ENCODE data around the gene HSD17B7. TPM values are rescaled to one million over a fixed set of nuclear protein-coding genes. Genes with fewer than 3 reads are reported as not detected.
A peak's percentile ranks its signal among the peaks of the same experiment; 100 is the strongest.
"Not testable (repeated sequence)": the region's sequence is repeated elsewhere in the genome, so short reads cannot be mapped to it uniquely, and the experiment has no call there.

Gene HSD17B7
- polyA plus RNA-seq, 3 donors, result 11.6 to 15.4 (median 11.9) TPM

DNA sequence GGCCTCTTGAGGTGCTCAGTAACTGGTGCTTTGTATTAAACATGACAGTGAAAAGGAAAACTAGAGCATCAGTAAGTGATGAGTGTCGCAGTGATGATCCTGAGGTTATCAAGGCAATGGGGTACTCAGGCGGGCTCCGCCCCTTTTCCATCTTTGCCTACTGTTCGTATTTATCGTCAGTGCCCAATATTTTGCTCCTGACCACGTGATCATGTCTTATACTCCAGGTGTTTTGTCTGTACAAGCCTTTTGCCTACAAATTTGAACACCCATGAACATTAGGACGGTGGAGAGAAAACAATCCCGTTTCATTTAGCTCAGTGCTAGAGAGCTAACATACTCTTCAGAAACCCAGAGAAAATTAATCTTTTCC is 469 bp downstream of the HSD17B7 start:
- Histone ChIP-seq H3K36me3 (replicated peaks in 1 of 2; ENCODE audit: control insufficient read depth in 1 of 2, insufficient read depth in 2 of 2, low read length in 2 of 2) (peaks cover 0 to 12% of the 10 kb centered on the region in 2 donors), H2AFZ (ENCODE audit: insufficient read depth, low read depth, low read length, poor library complexity, severe bottlenecking) (peak overlapping the region; percentile 56), H3K4me3 (replicated peaks in 1 of 3; ENCODE audit: low read depth in 2 of 3, low read length in 3 of 3) (peak overlapping the region; percentile 53 to 71 (median 53)), H3K27ac (ENCODE audit: low read depth in 1 of 2, low read length in 2 of 2) (peak overlapping the region; percentile 38 to 90), H3K9ac (ENCODE audit: insufficient read depth, low read length, poor library complexity, severe bottlenecking) (peak overlapping the region; percentile 60)
- H4K20me1 ChIP-seq (ENCODE audit: insufficient read depth, low read length); H3K27me3 ChIP-seq (ENCODE audit: control insufficient read depth in 2 of 2, insufficient read depth in 2 of 2, low read length in 2 of 2); intact Hi-C loops (cut with micrococcal nuclease); H3K9me3 Mint-ChIP-seq; H3K9me3 ChIP-seq (replicated peaks in 1 of 2; ENCODE audit: control insufficient read depth in 1 of 2, insufficient read depth in 1 of 2, low read length in 2 of 2); DNase-seq; H3K4me1 ChIP-seq (ENCODE audit: control insufficient read depth in 1 of 2, insufficient read depth in 2 of 2, low read length in 2 of 2); H3K4me1 Mint-ChIP-seq; H3K4me2 ChIP-seq (replicated peaks; ENCODE audit: extremely low read depth, low read length, poor library complexity, severe bottlenecking); H3K27me3 Mint-ChIP-seq (ENCODE audit: low read depth in 3 of 3); H3K79me2 ChIP-seq (ENCODE audit: insufficient read depth, low read length): not testable (repeated sequence)
- Mint-ChIP-seq H3K4me3 (peak overlapping the region; percentile 88 to 91), H3K36me3 (peaks cover 10 to 16% of the 10 kb centered on the region in 2 donors), H3K27ac (peak overlapping the region; percentile 90 to 97 (median 96))
- no CpG with 5 or more reads among the region's 8 CpGs for WGBS (ENCODE audit: insufficient coverage)

DNA sequence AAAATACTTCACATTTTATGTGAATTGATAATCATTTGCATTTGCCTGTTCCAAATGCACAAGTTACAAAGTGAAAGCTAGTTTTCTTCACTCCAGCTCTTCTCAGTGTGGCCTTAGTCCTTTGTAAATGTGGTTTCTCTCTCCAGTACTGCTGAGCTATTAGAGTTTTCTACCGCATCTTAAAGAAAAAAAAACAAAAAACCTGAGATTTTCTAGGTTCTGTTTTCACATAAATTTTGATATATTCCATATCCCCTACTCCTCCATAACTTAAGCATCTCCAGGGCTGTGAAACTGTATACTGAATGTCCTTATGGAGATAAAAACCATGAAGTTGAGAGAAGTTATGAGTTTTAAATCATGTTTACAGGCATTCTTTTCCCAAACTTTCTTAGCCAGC is 3.8 kb downstream of the HSD17B7 start:
- H3K4me1 ChIP-seq (ENCODE audit: control insufficient read depth in 1 of 2, insufficient read depth in 2 of 2, low read length in 2 of 2); H3K4me2 ChIP-seq (replicated peaks; ENCODE audit: extremely low read depth, low read length, poor library complexity, severe bottlenecking); H3K27ac Mint-ChIP-seq; H3K27me3 Mint-ChIP-seq (ENCODE audit: low read depth in 3 of 3); DNase-seq; H3K4me1 Mint-ChIP-seq; H3K27me3 ChIP-seq (ENCODE audit: control insufficient read depth in 2 of 2, insufficient read depth in 2 of 2, low read length in 2 of 2); H3K27ac ChIP-seq (ENCODE audit: low read depth in 1 of 2, low read length in 2 of 2); H2AFZ ChIP-seq (ENCODE audit: insufficient read depth, low read depth, low read length, poor library complexity, severe bottlenecking); H3K9me3 Mint-ChIP-seq; H4K20me1 ChIP-seq (ENCODE audit: insufficient read depth, low read length); H3K79me2 ChIP-seq (ENCODE audit: insufficient read depth, low read length); H3K4me3 ChIP-seq (replicated peaks in 1 of 3; ENCODE audit: low read depth in 2 of 3, low read length in 3 of 3); H3K9ac ChIP-seq (ENCODE audit: insufficient read depth, low read length, poor library complexity, severe bottlenecking); H3K4me3 Mint-ChIP-seq; intact Hi-C loops (cut with micrococcal nuclease); H3K9me3 ChIP-seq (replicated peaks in 1 of 2; ENCODE audit: control insufficient read depth in 1 of 2, insufficient read depth in 1 of 2, low read length in 2 of 2): not testable (repeated sequence)
- H3K36me3 ChIP-seq (replicated peaks in 1 of 2; ENCODE audit: control insufficient read depth in 1 of 2, insufficient read depth in 2 of 2, low read length in 2 of 2), result peaks cover 5 to 29% of the 10 kb centered on the region in 2 donors
- no CpG with 5 or more reads among the region's 1 CpG for WGBS (ENCODE audit: insufficient coverage)
- peaks cover 32 to 36% of the 10 kb centered on the region in 2 donors for H3K36me3 Mint-ChIP-seq

DNA sequence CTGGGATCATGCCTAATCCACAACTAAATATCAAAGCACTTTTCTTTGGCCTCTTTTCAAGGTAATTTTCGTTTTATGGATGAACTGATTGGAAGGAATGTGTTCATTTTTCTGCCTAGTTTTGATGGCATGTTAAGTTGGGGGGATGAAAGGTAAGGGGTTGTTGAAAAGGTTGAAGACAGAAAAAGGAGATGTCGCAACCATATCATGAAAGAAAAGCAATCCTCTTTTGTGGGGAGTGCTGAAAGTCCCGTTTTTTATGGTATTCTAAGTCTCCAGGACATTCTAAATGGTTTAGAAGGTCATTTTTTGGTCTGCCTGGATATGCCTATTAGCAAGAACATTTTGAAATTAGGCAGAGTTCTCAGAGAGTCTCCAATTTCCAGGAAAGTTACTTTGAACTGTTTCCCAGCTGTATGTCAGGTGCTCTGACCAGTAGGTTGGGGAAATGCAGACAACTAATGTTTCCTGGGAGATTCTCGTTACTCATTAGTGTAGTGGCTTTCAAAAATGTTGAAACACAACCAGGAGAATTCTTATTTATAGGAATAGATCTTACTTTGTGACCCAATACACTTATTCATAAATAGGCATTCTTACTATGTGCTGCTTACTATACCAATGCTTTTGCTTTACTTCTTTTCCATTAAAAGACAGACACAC is 6.2 kb downstream of the HSD17B7 start:
- H3K27ac ChIP-seq (ENCODE audit: low read depth in 1 of 2, low read length in 2 of 2); H3K4me1 Mint-ChIP-seq; H3K79me2 ChIP-seq (ENCODE audit: insufficient read depth, low read length); H3K4me3 Mint-ChIP-seq; H3K27me3 ChIP-seq (ENCODE audit: control insufficient read depth in 2 of 2, insufficient read depth in 2 of 2, low read length in 2 of 2); DNase-seq; H3K4me1 ChIP-seq (ENCODE audit: control insufficient read depth in 1 of 2, insufficient read depth in 2 of 2, low read length in 2 of 2); H3K27ac Mint-ChIP-seq; H3K4me2 ChIP-seq (replicated peaks; ENCODE audit: extremely low read depth, low read length, poor library complexity, severe bottlenecking); H2AFZ ChIP-seq (ENCODE audit: insufficient read depth, low read depth, low read length, poor library complexity, severe bottlenecking); H3K4me3 ChIP-seq (replicated peaks in 1 of 3; ENCODE audit: low read depth in 2 of 3, low read length in 3 of 3); H3K9me3 Mint-ChIP-seq; H3K9ac ChIP-seq (ENCODE audit: insufficient read depth, low read length, poor library complexity, severe bottlenecking); H4K20me1 ChIP-seq (ENCODE audit: insufficient read depth, low read length); H3K27me3 Mint-ChIP-seq (ENCODE audit: low read depth in 3 of 3); intact Hi-C loops (cut with micrococcal nuclease); H3K9me3 ChIP-seq (replicated peaks in 1 of 2; ENCODE audit: control insufficient read depth in 1 of 2, insufficient read depth in 1 of 2, low read length in 2 of 2): not testable (repeated sequence)
- H3K36me3 ChIP-seq (replicated peaks in 1 of 2; ENCODE audit: control insufficient read depth in 1 of 2, insufficient read depth in 2 of 2, low read length in 2 of 2), result peaks cover 17 to 54% of the 10 kb centered on the region in 2 donors
- no CpG with 5 or more reads among the region's 4 CpGs for WGBS (ENCODE audit: insufficient coverage)
- peaks cover 54 to 59% of the 10 kb centered on the region in 2 donors for H3K36me3 Mint-ChIP-seq

DNA sequence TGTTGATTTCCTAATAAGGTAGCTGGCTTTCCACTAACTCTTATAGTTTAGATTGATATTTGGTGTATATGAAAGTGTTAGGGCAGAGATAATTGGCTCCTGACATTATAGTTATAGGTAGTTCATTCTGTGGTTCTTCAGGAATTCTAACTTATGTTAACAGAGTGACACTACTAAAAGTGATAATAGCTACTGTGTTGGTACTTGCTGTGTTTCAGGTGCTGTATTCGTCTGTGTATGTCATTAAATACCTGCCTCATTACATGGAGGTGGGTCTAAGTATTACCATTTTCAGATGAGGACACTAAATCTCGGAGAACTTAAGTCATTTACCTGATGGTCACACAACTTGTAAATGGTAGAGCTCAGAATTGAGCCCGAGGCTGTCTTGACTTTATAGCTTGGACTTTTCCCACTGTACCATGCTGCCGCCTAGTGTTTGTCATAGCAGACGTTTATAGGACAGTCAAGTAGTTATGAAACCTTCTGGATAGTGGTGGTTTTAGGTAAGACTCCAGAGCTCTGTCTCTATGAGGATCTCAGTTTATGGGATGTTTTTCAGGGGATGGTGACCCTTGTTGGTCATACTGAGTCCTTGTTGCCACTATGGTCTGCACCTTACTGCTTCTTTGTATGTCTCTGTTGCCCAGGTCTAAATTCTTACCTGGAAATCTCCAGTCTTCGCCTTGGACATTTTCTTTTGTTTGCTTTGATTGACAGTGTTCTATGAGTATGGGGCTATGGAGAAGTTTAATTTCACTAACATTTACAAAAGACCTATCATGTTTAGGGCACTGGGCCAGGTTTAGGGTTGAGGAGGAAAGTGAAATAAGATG is 9.7 kb downstream of the HSD17B7 start:
- H3K27ac ChIP-seq (ENCODE audit: low read depth in 1 of 2, low read length in 2 of 2); H3K9me3 ChIP-seq (replicated peaks in 1 of 2; ENCODE audit: control insufficient read depth in 1 of 2, insufficient read depth in 1 of 2, low read length in 2 of 2); H3K79me2 ChIP-seq (ENCODE audit: insufficient read depth, low read length); H3K4me3 ChIP-seq (replicated peaks in 1 of 3; ENCODE audit: low read depth in 2 of 3, low read length in 3 of 3); H2AFZ ChIP-seq (ENCODE audit: insufficient read depth, low read depth, low read length, poor library complexity, severe bottlenecking); H3K4me1 Mint-ChIP-seq; intact Hi-C loops (cut with micrococcal nuclease); H3K4me3 Mint-ChIP-seq; H3K27me3 ChIP-seq (ENCODE audit: control insufficient read depth in 2 of 2, insufficient read depth in 2 of 2, low read length in 2 of 2); H3K4me2 ChIP-seq (replicated peaks; ENCODE audit: extremely low read depth, low read length, poor library complexity, severe bottlenecking); H3K9me3 Mint-ChIP-seq; H3K27me3 Mint-ChIP-seq (ENCODE audit: low read depth in 3 of 3); H3K9ac ChIP-seq (ENCODE audit: insufficient read depth, low read length, poor library complexity, severe bottlenecking); H4K20me1 ChIP-seq (ENCODE audit: insufficient read depth, low read length); H3K4me1 ChIP-seq (ENCODE audit: control insufficient read depth in 1 of 2, insufficient read depth in 2 of 2, low read length in 2 of 2); DNase-seq: not testable (repeated sequence)
- peaks cover 31 to 78% of the 10 kb centered on the region in 2 donors for H3K36me3 ChIP-seq (replicated peaks in 1 of 2; ENCODE audit: control insufficient read depth in 1 of 2, insufficient read depth in 2 of 2, low read length in 2 of 2)
- H3K27ac Mint-ChIP-seq, result peak overlapping the region in 1 of 7 donors; percentile 17
- WGBS (ENCODE audit: insufficient coverage), result 59% methylated on average over 3 of the region's 6 CpGs
- peaks cover 67 to 73% of the 10 kb centered on the region in 2 donors for H3K36me3 Mint-ChIP-seq
